ENCODE data around the gene MEDAG.

- no peak for TF ChIP-seq CTCF (IDR thresholded peaks at IDR 0.05)
- no peak for TF ChIP-seq EZH2 (IDR thresholded peaks at IDR 0.05)
- TF ChIP-seq EZH2phosphoT487 (IDR thresholded peaks at IDR 0.05): no peak
These were observed 21.5 kb downstream of the MEDAG start for GRCh38 chr13:30927595-30927994.
